ENCODE data around the gene SCGB1A1. TPM values are rescaled to one million over a fixed set of nuclear protein-coding genes. Genes with fewer than 3 reads are reported as not detected.
A peak's percentile ranks its signal among the peaks of the same experiment; 100 is the strongest.

SCGB1A1 gene
- total RNA-seq, 4 donors from 2014 or later = not detected

DNA sequence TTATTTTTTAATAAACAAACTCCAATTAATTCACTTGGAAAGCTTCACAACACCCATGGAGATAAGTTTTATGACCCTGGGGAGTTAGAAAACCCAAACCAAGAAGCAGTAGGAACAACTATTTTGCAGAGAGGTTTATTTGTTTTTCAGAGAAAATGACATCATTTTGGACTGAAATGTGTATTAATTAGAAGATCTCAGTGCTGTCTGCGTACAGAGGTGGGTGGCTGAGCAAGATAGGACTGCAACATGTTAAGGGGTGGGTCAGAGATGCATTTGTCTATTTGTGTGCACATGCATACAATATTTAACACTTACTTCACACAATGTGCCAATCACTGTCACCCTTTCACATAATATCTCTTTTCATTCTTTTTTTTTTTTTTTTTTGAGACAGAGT, 1.1 kb downstream of the SCGB1A1 start:
- DNase-seq (ENCODE audit: low spot score) = no peak

DNA sequence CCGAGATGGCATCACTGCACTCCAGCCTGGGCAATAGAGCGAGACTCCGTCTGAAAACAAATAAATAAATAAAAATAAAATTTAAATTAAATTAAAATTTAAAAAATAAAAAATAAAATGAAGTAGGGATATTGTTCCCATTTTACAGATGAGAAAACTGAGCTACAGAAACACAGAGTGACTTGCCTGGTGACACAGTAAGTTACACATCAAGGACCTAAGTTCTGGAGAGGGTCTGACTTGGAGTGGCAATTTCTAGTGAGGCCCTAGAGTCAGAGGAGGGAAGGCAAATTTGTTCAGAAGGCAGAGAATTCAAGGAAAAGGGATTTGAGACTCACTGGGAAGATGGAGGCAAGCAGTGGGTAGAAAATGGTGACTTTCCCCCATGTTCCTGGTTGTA, 2.0 kb downstream of the SCGB1A1 start:
- DNase-seq (ENCODE audit: low spot score) = no peak
- TF ChIP-seq, protein P1, sequence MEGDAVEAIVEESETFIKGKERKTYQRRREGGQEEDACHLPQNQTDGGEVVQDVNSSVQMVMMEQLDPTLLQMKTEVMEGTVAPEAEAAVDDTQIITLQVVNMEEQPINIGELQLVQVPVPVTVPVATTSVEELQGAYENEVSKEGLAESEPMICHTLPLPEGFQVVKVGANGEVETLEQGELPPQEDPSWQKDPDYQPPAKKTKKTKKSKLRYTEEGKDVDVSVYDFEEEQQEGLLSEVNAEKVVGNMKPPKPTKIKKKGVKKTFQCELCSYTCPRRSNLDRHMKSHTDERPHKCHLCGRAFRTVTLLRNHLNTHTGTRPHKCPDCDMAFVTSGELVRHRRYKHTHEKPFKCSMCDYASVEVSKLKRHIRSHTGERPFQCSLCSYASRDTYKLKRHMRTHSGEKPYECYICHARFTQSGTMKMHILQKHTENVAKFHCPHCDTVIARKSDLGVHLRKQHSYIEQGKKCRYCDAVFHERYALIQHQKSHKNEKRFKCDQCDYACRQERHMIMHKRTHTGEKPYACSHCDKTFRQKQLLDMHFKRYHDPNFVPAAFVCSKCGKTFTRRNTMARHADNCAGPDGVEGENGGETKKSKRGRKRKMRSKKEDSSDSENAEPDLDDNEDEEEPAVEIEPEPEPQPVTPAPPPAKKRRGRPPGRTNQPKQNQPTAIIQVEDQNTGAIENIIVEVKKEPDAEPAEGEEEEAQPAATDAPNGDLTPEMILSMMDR (IDR thresholded peaks at IDR 0.05) = no peak
- no peak for ATAC-seq (ENCODE audit: low FRiP score)

More for the DNA sequence above, 1.1 kb downstream of the SCGB1A1 start:
- TF ChIP-seq, protein P1 (IDR thresholded peaks at IDR 0.05) = no peak
- ATAC-seq (ENCODE audit: low FRiP score) = no peak

DNA sequence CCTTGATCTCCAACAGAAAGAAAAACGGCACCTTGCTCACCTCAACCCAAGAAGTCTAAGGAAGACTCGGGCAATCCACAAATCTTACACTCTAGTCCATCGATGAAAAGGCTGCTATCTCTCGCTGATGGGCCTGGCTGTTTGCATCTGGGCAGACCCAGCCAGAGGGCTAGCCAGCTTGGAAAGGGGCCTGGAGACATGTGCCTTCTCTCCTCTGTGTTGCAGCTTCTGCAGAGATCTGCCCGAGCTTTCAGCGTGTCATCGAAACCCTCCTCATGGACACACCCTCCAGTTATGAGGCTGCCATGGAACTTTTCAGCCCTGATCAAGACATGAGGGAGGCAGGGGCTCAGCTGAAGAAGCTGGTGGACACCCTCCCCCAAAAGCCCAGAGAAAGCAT, 3.2 kb downstream of the SCGB1A1 start:
- TF ChIP-seq, protein P1 (IDR thresholded peaks at IDR 0.05) = no peak
- no peak for DNase-seq (ENCODE audit: low spot score)

DNA sequence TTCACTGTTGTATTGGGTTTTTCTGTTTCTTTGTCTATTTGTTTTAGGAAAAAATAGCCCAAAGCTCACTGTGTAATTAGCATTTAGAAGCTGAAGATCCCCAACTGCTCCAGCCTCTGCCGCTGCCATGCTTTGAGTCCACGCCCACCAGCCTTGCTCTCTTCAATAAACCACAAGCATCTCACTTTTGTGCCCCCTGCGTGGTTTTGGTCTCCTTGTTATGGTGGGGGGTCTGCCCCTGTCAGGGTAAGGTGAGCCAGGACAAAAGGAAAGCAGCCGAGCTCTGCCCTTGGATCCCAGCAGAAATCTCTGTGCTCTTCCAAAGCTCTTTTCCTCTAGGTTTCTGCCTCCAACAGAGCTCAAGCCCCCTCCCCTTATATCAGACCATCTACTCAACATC, 4.2 kb downstream of the SCGB1A1 start:
- TF ChIP-seq, protein P1 (IDR thresholded peaks at IDR 0.05) = no peak
- ATAC-seq (ENCODE audit: low FRiP score) (no peak), DNase-seq (ENCODE audit: low spot score) (no peak)

More for the DNA sequence above, 3.2 kb downstream of the SCGB1A1 start:
- ATAC-seq (ENCODE audit: low FRiP score) = no peak

DNA sequence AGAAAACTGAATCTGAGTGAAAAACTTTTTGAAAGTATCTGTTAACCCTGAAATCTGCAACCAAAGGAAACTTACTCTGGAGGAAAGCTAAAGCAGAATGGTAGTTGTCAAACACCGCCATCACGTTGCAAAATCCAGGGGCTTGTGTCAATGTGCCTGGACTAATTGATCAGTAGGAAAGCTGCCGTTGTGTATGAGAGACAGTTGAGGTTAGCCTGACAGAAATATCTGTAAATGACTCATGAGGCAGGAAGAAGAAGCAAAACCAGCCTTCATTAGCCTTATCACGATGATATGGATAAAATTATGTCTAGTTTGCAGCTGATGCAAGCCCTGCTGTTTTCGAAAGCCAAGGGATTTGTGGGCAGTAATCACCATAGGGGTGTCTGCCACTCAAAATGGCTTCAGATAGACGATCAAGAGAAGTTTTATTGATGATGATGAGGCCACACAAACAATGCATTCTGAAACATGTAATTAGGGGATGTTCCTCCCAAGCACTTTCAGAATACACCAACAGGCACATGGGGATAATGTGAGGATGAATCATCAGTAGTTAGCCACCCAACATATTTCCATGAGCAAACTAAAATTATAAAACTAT, 8.9 kb downstream of the SCGB1A1 start:
- peak; percentile 61 for ATAC-seq (ENCODE audit: low FRiP score)
- DNase-seq (ENCODE audit: low spot score) = no peak

DNA sequence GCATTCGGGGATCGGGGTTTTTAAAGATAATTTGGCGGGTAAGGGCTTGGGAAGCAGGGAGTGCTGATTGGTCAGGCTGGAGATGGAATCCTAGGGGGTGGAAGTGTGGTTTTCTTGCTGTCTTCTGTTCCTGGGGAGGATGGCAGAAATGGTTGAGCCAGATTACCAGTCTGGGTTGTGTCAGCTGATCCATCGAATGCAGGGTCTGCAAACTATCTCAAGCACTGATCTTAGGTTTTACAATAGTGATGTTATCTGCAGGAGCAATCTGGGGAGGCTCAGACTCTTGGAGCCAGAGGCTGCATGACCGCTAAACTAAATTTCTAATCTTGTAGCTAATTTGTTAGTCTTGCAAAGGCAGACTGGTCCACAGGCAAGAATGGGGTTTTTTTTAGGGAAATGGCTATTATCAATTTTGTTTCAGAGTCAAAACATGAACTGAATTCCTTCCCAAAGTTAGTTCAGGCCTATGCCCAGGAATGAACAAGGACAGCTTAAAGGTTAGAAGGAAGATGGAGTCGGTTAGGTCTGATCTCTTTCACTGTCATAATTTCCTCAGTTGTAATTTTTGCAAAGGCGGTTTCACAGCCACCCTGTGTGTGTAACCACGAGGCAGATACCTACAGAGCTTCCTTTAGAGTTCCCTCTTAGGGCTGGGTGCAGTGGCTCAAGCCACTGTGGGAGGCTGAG, 10.2 kb downstream of the SCGB1A1 start:
- TF ChIP-seq, protein P1 (IDR thresholded peaks at IDR 0.05) = no peak

More for the DNA sequence above, 8.9 kb downstream of the SCGB1A1 start:
- TF ChIP-seq, protein P1 (IDR thresholded peaks at IDR 0.05) = no peak

DNA sequence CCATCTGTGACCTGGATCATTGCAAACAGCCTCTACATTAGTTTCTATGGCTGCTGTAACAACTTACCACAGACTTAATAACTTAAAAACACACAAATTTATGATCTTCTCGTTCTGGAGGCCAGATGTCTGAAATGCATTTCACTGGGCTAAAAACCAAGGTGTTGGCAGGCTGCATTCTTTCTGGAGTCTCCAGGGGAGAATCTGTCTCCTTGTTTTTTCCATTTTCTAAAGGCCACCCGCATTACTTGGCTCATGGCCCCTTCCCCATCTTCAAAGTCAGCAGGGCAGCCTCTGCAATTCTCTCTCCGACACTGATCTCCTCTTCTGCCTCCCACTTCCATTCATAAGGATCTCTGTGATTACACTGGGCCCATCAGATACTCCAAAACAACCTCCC, 11.6 kb downstream of the SCGB1A1 start:
- DNase-seq (ENCODE audit: low spot score) (no peak), ATAC-seq (ENCODE audit: low FRiP score) (no peak)
- TF ChIP-seq, protein P1 (IDR thresholded peaks at IDR 0.05) = no peak

More for the DNA sequence above, 10.2 kb downstream of the SCGB1A1 start:
- no peak for DNase-seq (ENCODE audit: low spot score)
- no peak for ATAC-seq (ENCODE audit: low FRiP score)

All from omental fat pad (tissue), 4 donors.